Retinal pigment epithelial cell (primary cell): ENCODE measurements around the gene CALY.

Source experiments
- DNase-seq: peaks from one replicate; pipeline ENCODE4 v3.0.0-alpha.2; 2010; ENCODE audit warnings: low read depth
- H3K4me3 ChIP-seq: 2 replicates; pipeline ENCODE4 v1.5.1; 2011; ENCODE audit warnings: mild to moderate bottlenecking, low read length, control low read depth, moderate library complexity
- TF ChIP-seq, protein P1 (sequence below): conservative IDR thresholded peaks from 2 replicates; pipeline ENCODE4 v1.5.1; 2011; ENCODE audit warnings: low read depth, low read length, control low read depth, inconsistent platforms

Gene CALY

DNA sequence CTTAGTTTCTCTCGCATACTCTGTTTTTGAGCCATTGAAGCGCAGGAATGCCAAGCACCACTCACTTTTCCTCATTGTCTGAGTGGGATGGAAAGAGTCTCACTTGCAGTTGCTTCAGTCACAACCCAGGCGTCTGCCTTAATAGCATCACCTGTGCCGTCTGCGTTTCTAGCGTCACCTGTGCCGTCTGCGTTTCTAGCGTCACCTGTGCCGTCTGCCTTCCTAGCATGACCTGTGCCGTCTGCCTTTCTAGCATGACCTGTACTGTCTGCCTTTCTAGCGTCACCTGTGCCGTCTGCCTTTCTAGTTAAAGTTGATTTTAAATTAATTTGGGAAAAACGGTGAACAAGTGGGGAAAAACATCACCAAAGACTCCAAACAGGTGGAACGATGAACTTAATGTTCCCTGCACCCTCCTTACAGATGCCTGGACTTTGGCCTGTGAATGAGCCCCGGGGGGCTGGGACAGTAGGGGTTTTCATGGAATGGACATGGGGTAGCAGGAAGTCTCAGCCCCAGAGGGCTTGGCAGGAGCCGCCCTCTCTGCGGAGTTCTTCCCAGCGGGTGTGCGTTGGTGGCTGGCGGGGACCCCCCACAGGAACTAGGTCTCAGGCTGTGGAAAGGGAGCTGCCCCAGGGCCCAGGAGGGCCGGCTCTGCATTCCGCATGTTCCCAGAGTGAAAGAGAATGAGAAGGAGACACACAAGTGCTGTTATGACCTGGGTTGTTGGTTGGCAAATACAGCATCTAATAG lies 24.5 kb downstream of the CALY start:
- TF ChIP-seq, protein P1, sequence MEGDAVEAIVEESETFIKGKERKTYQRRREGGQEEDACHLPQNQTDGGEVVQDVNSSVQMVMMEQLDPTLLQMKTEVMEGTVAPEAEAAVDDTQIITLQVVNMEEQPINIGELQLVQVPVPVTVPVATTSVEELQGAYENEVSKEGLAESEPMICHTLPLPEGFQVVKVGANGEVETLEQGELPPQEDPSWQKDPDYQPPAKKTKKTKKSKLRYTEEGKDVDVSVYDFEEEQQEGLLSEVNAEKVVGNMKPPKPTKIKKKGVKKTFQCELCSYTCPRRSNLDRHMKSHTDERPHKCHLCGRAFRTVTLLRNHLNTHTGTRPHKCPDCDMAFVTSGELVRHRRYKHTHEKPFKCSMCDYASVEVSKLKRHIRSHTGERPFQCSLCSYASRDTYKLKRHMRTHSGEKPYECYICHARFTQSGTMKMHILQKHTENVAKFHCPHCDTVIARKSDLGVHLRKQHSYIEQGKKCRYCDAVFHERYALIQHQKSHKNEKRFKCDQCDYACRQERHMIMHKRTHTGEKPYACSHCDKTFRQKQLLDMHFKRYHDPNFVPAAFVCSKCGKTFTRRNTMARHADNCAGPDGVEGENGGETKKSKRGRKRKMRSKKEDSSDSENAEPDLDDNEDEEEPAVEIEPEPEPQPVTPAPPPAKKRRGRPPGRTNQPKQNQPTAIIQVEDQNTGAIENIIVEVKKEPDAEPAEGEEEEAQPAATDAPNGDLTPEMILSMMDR, result no peak

DNA sequence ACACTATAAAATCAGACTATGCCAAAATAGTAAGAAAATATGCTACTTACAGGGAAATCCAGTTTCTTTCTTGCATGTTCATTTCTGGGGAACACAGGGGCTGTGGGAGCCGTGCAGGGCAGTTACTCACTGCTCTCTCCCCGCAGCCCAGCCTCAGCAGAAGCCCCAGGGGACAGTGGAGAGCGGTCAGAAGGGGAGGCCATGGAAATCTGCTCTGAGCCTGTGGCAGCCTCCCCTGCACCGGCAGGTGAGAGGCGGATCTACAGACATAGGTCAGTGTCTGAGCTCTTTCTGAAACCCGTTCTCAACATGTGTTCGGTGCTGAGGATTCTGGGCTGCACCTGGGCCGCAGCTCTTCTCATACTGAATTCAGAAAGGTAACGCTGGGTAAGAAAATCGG lies 25.1 kb downstream of the CALY start:
- DNase-seq, result no peak
- H3K4me3 ChIP-seq, result no peak overlapping the region
- TF ChIP-seq, protein P1, result no peak

More for the DNA sequence above, 24.5 kb downstream of the CALY start:
- no peak for DNase-seq
- H3K4me3 ChIP-seq, result no peak overlapping the region

DNA sequence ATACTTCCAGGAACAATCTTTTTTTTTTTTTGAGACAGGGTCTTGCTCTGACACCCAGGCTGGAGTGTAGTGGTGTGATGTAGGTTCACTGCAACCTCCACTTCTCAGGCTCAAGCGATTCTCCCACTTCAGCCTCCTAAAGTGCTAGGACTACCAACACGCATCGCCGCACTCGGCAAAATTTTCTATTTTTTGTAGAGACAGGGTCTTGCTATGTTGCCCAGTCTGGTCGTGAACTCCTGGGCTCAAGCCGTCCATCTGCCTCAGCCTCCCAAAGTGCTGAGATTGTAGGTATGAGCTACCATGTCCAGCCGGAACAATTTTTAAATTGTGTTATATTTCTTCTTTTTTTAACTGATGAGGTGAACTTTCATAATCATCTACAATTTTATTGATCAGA lies 25.9 kb downstream of the CALY start:
- H3K4me3 ChIP-seq, result no peak overlapping the region
- no peak for DNase-seq
- TF ChIP-seq, protein P1, result no peak

DNA sequence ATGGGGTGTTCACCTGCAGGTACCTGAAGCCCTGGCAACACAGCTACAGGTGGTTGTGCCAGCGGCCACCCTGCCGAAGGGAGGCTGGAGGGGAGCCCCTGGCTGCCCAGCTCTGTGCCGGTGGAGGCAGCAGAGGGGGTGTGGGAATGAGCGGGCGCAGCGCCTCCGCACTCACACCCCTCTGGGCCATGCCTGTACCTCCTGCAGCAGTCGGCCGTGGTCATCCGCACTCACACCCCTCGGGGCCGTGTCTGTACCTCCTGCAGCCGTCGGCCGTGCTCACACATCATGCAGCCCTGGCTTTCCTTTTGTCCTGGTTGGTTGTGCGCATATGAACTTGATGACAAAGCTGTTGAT lies 26.3 kb downstream of the CALY start:
- TF ChIP-seq, protein P1, result no peak
- no peak for DNase-seq
- H3K4me3 ChIP-seq, result no peak overlapping the region

DNA sequence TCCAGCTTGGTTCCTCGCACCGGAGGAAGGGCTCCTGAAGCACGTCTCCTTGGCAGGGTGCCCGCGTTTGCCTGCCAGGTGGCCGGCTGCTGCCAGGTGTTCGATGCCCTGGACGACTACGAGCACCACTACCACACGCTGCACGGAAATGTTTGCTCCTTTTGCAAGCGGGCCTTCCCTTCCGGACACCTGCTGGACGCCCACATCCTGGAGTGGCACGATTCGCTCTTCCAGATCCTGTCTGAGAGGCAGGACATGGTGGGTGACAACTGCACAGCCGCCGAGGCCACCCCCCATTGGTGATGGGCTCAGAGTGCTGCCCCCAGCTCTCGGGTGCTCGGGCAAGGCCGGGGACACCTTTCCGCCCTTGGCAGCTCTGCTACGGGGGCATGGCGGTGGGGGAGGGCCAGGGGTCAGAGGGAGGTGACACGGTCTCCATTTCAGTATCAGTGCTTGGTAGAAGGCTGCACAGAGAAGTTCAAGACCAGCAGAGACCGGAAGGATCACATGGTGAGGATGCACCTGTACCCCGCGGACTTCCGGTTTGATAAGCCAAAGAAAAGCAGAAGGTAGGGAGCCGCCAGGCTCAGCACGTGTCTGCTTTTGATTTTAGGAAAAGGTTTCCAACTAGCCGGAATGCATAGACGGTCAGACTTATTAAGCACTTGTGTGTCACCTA lies 26.8 kb downstream of the CALY start:
- no peak overlapping the region for H3K4me3 ChIP-seq
- no peak for DNase-seq
- TF ChIP-seq, protein P1, result no peak

DNA sequence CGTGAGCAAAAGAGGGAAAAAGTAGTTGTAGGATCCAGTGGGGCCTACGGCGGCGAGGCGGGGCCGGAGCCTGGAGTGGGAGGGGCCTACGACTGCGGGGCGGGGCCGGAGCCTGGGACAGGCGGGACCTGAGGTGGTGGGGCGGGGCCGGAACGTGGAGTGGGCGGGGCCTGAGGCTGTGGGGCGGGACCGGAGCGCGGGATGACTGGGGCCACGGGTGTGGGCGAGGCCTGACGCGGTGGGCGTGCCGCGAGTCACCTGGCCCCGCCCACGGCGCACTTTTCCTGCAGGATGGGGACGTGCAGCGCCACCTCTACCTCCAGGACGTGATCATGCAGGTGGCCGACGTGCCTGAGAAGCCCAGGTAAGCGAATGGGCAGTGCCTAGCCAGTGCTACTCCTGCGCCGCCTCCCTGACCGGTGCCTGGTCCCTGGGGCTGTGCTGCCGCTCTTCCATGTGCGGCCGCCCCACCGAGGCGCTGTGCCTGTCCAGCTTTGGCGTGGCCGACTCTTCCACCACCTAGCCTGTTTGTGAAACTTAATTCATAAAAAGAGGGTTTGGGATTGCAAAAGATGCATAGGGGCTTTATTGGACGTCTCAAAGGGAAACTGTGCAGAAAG lies 27.5 kb downstream of the CALY start:
- no peak for DNase-seq
- TF ChIP-seq, protein P1, result no peak
- H3K4me3 ChIP-seq, result peak overlapping the region; percentile 73
